H1 (cell line): ENCODE results near the gene CCDC40. TPM values are rescaled to one million over a fixed set of nuclear protein-coding genes. Genes with fewer than 3 reads are reported as not detected.

Experiments
- ASH2L ChIP-seq: fragments of 200-600, 300-600 bp; sonication (generic); IDR thresholded peaks from one replicate; pipeline ENCODE4 v1.7.1; 2017; ENCODE audit warnings: low read length
- CBX8 ChIP-seq: fragments of 300-800, 300-1000 bp; sonication (generic); IDR thresholded peaks from 2 replicates; pipeline ENCODE4 v1.7.1; 2016; ENCODE audit warnings: low read depth, low read length, borderline replicate concordance
- E2F6 ChIP-seq: IDR thresholded peaks from 2 replicates; pipeline ENCODE4 v1.6.1; 2012; ENCODE audit warnings: inconsistent platforms
- GTF2F1 ChIP-seq: IDR thresholded peaks from 2 replicates; pipeline ENCODE4 v1.6.1; 2012; ENCODE audit warnings: low read depth, low read length, improper control_type of control experiment, borderline replicate concordance
- NANOG ChIP-seq: IDR thresholded peaks from 2 replicates; pipeline ENCODE4 v1.6.1; 2011; ENCODE audit warnings: low read length, low read depth, mild to moderate bottlenecking, inconsistent platforms; ENCODE audit not compliant: insufficient read depth, poor library complexity, severe bottlenecking
- SIN3A ChIP-seq, 2 experiments: IDR thresholded peaks in 1 of 2; conservative IDR thresholded peaks in 1 of 2; 2 replicates each; pipeline ENCODE4 v1.6.1; 2011 to 2012; ENCODE audit warnings: low read length in 2 of 2, improper control_type of control experiment in 1 of 2, low read depth in 1 of 2, mild to moderate bottlenecking in 1 of 2
- SUZ12 ChIP-seq: fragments of 200-600 bp; sonication (generic); IDR thresholded peaks from 2 replicates; pipeline ENCODE4 v1.6.1; 2012; ENCODE audit warnings: mild to moderate bottlenecking, inconsistent platforms, low read length, moderate library complexity, mixed read lengths
- ZNF274 ChIP-seq: IDR thresholded peaks from 2 replicates; pipeline ENCODE4 v1.7.0; 2012; ENCODE audit warnings: low read length, borderline replicate concordance; ENCODE audit errors: extremely low read depth
- polyA plus RNA-seq, 7 experiments: library from polyadenylated mRNA; depleted of rRNA in 3 of 7; stranded (reverse) in 5 of 7; unstranded in 2 of 7; fragments of >200 nt in 5 of 7; fragments of 200-250 nt in 2 of 7; gene quantifications; 1 replicate in 5 of 7; 2 replicates in 1 of 7; 4 replicates in 1 of 7; pipeline versions ENCODE4 v1.2.1 to v1.2.3, GENCODE V29; 2011 to 2013; ENCODE audit warnings: missing spikeins in 2 of 7, mixed read lengths in 2 of 7
- total RNA-seq: library from RNA; stranded (reverse); fragmentation: NEBNext Ultra II Directional; extraction: Animal tissue kit (Norgen Biotek cat#: 25700); gene quantifications from 2 replicates; pipeline ENCODE4 v1.2.1, GENCODE V29; 2021
- TF ChIP-seq, protein P1 (sequence below): fragments of 300-600 bp; sonication (generic); IDR thresholded peaks from 2 replicates; pipeline ENCODE4 v1.7.1; 2012; ENCODE audit warnings: low read length, moderate library complexity, mild to moderate bottlenecking, inconsistent platforms; ENCODE audit not compliant: insufficient replicate concordance

CCDC40 gene
- total and polyA plus RNA-seq, 2 of the 8 experiments (the other 6 are each of a cell fraction or from before 2014, with no cell fraction given), result 4.1 to 11.5 TPM

- TF ChIP-seq, protein P1, sequence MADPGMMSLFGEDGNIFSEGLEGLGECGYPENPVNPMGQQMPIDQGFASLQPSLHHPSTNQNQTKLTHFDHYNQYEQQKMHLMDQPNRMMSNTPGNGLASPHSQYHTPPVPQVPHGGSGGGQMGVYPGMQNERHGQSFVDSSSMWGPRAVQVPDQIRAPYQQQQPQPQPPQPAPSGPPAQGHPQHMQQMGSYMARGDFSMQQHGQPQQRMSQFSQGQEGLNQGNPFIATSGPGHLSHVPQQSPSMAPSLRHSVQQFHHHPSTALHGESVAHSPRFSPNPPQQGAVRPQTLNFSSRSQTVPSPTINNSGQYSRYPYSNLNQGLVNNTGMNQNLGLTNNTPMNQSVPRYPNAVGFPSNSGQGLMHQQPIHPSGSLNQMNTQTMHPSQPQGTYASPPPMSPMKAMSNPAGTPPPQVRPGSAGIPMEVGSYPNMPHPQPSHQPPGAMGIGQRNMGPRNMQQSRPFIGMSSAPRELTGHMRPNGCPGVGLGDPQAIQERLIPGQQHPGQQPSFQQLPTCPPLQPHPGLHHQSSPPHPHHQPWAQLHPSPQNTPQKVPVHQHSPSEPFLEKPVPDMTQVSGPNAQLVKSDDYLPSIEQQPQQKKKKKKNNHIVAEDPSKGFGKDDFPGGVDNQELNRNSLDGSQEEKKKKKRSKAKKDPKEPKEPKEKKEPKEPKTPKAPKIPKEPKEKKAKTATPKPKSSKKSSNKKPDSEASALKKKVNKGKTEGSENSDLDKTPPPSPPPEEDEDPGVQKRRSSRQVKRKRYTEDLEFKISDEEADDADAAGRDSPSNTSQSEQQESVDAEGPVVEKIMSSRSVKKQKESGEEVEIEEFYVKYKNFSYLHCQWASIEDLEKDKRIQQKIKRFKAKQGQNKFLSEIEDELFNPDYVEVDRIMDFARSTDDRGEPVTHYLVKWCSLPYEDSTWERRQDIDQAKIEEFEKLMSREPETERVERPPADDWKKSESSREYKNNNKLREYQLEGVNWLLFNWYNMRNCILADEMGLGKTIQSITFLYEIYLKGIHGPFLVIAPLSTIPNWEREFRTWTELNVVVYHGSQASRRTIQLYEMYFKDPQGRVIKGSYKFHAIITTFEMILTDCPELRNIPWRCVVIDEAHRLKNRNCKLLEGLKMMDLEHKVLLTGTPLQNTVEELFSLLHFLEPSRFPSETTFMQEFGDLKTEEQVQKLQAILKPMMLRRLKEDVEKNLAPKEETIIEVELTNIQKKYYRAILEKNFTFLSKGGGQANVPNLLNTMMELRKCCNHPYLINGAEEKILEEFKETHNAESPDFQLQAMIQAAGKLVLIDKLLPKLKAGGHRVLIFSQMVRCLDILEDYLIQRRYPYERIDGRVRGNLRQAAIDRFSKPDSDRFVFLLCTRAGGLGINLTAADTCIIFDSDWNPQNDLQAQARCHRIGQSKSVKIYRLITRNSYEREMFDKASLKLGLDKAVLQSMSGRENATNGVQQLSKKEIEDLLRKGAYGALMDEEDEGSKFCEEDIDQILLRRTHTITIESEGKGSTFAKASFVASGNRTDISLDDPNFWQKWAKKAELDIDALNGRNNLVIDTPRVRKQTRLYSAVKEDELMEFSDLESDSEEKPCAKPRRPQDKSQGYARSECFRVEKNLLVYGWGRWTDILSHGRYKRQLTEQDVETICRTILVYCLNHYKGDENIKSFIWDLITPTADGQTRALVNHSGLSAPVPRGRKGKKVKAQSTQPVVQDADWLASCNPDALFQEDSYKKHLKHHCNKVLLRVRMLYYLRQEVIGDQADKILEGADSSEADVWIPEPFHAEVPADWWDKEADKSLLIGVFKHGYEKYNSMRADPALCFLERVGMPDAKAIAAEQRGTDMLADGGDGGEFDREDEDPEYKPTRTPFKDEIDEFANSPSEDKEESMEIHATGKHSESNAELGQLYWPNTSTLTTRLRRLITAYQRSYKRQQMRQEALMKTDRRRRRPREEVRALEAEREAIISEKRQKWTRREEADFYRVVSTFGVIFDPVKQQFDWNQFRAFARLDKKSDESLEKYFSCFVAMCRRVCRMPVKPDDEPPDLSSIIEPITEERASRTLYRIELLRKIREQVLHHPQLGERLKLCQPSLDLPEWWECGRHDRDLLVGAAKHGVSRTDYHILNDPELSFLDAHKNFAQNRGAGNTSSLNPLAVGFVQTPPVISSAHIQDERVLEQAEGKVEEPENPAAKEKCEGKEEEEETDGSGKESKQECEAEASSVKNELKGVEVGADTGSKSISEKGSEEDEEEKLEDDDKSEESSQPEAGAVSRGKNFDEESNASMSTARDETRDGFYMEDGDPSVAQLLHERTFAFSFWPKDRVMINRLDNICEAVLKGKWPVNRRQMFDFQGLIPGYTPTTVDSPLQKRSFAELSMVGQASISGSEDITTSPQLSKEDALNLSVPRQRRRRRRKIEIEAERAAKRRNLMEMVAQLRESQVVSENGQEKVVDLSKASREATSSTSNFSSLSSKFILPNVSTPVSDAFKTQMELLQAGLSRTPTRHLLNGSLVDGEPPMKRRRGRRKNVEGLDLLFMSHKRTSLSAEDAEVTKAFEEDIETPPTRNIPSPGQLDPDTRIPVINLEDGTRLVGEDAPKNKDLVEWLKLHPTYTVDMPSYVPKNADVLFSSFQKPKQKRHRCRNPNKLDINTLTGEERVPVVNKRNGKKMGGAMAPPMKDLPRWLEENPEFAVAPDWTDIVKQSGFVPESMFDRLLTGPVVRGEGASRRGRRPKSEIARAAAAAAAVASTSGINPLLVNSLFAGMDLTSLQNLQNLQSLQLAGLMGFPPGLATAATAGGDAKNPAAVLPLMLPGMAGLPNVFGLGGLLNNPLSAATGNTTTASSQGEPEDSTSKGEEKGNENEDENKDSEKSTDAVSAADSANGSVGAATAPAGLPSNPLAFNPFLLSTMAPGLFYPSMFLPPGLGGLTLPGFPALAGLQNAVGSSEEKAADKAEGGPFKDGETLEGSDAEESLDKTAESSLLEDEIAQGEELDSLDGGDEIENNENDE, result no peak
- TF ChIP-seq CBX8 (no peak), ZNF274 (no peak), E2F6 (no peak), GTF2F1 (no peak), ASH2L (no peak), SIN3A (conservative IDR thresholded peaks at IDR 0.05 in 1 of 2, IDR thresholded peaks at IDR 0.05 in 1 of 2; ENCODE audit: low read depth in 1 of 2, low read length in 2 of 2) (no peak), SUZ12 (no peak), NANOG (no peak)
Measured at GRCh38 chr17:79990704-79991103, 45.7 kb upstream of the CCDC40 start (continued).
